ENCODE data around the gene SCG3.

SCG3 gene

DNA sequence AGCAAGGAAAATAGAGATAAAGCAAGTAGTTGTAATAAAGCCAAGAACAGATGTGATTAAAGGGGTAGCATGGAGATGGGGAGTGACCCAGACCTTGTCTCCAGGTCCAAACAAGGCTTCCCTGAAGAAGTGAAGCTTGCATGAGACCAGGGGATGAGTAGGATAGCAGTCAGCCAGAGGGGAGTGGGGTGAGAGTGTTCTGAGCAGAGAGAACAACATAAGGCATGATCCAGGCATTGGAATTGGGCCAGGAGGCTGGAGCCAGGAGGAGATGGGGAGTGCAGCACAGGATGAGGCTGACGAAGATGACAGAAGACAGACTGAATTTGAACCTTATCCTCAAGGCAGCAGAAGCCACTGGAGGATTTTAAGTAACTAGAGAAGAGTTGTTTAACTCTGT is 77.3 kb downstream of the SCG3 start:
- no peak for DNase-seq (ENCODE audit: low spot score)

DNA sequence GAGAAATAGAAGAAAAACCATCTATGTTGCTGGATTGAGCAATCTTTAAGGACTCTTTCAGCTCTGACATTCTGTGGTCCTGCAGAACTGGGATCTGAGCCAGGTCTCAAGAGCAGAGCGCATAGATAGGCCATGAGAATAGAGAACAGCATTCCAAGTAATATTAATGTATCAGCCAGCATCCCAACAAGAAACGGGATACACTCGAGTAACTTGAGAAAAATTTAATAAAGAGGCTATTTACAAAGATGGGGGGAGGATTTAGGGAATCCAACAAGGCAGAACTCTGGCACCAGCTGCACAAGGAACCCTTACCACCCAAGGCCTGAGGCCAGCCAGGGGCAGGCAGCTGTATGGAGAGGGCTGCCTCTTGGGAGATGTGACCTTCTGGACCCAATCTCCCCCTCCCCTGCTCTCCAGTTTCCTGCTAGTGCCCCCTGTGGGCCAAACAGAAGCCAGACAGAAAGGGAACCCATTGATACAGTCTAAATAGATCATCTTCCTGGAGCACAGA is 78.3 kb downstream of the SCG3 start:
- DNase-seq (ENCODE audit: low spot score): no peak

DNA sequence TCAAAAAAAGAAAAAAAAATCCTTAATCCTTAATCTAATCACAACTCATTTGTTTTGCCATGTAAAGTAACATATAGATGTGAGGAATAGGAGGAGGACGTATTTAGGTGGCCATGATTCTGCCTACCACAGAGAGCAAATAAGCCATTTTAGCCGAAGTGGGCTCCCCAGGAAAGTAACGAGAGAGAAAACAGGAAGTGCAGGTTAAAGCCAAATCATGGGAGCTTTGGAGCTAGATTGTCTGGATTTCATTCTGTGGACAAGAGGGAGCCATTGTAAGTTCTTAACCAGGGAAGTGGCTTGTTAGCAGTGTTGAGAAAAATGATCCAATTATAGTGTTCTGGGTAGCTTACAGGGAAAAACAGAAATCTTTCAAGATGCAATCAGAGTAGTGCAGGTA is 79.5 kb downstream of the SCG3 start:
- DNase-seq (ENCODE audit: low spot score): no peak

DNA sequence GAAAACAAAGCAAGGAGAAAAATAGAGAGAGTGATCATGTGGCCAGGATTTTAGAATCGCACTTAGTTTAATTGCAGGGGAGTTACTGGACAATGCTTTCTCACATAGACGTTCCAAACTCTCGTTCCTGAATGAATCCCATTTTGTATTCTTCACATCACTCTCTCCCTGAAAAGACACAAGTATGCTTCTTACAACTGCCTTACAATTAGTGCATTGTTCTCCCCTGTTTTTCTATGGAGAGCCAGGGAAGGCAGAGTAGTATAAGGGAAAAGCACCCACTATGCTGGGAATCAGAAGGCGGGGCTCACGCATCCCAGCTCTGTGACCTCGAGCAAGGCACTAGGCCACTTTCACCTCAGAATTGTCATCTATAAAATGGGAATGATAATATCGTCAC is 84.4 kb downstream of the SCG3 start:
- no peak for DNase-seq (ENCODE audit: low spot score)

DNA sequence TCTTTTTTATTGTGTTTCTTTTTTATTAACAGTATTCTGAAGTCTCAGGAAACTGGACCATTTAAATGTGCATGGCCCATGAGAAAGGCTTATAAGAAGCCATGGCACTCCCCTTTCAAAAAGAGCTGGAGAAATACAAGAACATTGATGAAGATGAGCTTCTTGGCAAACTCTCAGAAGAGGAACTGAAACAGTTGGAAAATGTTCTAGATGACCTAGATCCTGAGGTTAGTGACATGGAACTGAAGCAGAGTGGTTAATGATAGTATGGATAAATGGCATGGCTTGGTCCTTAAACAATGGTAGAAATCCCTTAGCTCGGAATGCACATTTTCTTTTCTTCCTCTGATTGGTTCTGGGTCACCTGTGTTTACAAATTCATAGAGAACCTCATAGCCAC is 85.0 kb downstream of the SCG3 start:
- DNase-seq (ENCODE audit: low spot score): no peak

DNA sequence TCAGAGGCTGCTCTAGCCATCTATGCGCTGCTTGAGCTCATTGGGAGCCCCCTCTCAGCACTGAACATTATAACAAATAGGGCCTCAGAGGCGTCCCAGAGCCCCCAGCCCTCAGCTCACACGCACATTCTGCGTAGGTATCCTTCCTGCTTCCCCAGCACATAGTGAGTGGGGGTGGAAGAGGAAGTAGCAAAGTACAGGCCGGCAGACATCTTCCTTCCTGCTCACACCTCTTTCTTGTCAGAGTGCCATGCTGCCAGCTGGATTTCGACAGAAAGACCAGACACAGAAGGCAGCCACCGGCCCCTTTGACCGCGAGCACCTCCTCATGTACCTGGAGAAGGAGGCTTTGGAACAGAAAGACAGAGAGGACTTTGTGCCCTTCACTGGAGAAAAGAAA is 86.7 kb downstream of the SCG3 start:
- no peak for DNase-seq (ENCODE audit: low spot score)

Data from activated CD4-positive, alpha-beta T cell treated with anti-CD3 and anti-CD28 coated beads, Interleukin-2, Interleukin-4, amounts not matched to agents 100 ng/mL and 50 ng/mL, durations not matched to agents 16 hours and 8 hours (primary cell).